ENCODE results near the gene TRIM61.

GRCh38 chr4:164935363-164935762 lies 42.1 kb downstream of the TRIM61 start:
- TF ChIP-seq CTCF (IDR thresholded peaks at IDR 0.05; ENCODE audit: poor library complexity, severe bottlenecking): no peak
- TF ChIP-seq TAF1 (IDR thresholded peaks at IDR 0.05; ENCODE audit: low read depth): no peak
- TF ChIP-seq EZH2 (IDR thresholded peaks at IDR 0.05; ENCODE audit: borderline replicate concordance, insufficient read depth, low read length, poor library complexity, severe bottlenecking): no peak
- TF ChIP-seq MXI1 (conservative IDR thresholded peaks at IDR 0.05; ENCODE audit: poor library complexity, severe bottlenecking): no peak
